Liver (tissue), 3 donors: Measurements from ENCODE around the gene ADAMTS3.

Experiments
- CTCF ChIP-seq: fragments of 150-350 bp; IDR thresholded peaks from 2 replicates; pipeline ENCODE4 v1.5.1; 2017; ENCODE audit warnings: improper control_type of control experiment, low read depth, low read length; ENCODE audit not compliant: missing input control
- JUND ChIP-seq, 2 donors: IDR thresholded peaks; 2 replicates each; pipeline ENCODE4 v1.6.1; 2016; ENCODE audit warnings: antibody characterized with exemption in 2 of 2
- MAX ChIP-seq: IDR thresholded peaks from 2 replicates; pipeline ENCODE4 v1.6.1; 2016; ENCODE audit warnings: antibody characterized with exemption
- RAD21 ChIP-seq, 2 donors: IDR thresholded peaks; 2 replicates each; pipeline ENCODE4 v1.6.1; 2016; ENCODE audit warnings: antibody characterized with exemption in 2 of 2, mild to moderate bottlenecking in 2 of 2
- SP1 ChIP-seq: IDR thresholded peaks from 2 replicates; pipeline ENCODE4 v1.6.1; 2018; ENCODE audit warnings: antibody characterized with exemption, mild to moderate bottlenecking
- donor health status: healthy.
- donor health status: healthy.

GRCh38 chr4:72555377-72555831 is 13.6 kb downstream of the ADAMTS3 start:
- TF ChIP-seq CTCF (no peak), JUND (IDR thresholded peaks at IDR 0.05) (no peak), MAX (no peak), RAD21 (IDR thresholded peaks at IDR 0.05) (no peak), SP1 (no peak)
